Stimulated activated CD4-positive, alpha-beta T cell treated with anti-CD3 and anti-CD28 coated beads, Interleukin-12 subunit alpha, Interleukin-12 subunit beta, amount 100 ng/mL, for 48 hours (primary cell): Measurements from ENCODE around the gene CSNK1D.

ENCODE experiments used
- DNase-seq, 3 donors: peaks; one replicate each; pipeline ENCODE4 v3.0.0-alpha.2; 2020; ENCODE audit warnings: low read depth in 2 of 3, low spot score in 1 of 3

Gene CSNK1D

DNA sequence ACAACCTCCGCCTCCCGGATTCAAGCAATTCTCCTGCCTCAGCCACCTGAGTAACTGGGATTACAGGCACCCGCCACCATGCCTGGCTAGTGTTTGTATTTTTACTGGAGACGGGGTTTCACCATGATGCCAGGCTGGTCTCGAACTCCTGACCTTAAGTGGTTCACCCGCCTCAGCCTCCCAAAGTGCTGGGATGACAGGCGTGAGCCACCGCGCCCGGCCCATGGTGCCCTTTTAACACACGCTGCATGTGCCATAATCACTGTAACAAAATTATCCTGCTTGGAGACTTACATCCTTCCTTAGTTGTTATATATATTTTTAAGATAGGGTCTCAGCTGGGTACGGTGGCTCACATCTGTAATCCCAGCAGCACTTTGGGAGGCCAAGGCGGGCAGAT is 38.5 kb upstream of the CSNK1D start:
- DNase-seq: no peak

DNA sequence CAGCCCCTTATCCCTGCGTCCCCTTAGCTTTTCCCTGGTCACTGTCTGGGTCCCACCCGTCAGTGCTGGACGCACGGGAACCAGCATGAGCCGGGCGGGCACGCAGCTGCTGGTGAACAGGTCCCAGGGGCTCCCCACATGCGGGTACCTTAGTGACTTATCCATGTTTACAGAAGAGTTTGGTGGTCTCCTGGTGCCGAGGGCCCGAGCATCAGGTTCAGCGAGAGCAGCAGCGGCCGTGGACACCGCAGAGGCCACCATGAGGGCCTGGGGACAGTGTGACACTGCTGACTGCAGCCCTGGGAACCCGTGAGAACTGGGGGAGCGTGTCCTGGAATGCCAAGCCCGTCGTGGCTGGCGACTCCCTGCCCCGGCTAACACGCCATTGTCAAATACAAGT is 37.4 kb upstream of the CSNK1D start:
- DNase-seq: no peak

DNA sequence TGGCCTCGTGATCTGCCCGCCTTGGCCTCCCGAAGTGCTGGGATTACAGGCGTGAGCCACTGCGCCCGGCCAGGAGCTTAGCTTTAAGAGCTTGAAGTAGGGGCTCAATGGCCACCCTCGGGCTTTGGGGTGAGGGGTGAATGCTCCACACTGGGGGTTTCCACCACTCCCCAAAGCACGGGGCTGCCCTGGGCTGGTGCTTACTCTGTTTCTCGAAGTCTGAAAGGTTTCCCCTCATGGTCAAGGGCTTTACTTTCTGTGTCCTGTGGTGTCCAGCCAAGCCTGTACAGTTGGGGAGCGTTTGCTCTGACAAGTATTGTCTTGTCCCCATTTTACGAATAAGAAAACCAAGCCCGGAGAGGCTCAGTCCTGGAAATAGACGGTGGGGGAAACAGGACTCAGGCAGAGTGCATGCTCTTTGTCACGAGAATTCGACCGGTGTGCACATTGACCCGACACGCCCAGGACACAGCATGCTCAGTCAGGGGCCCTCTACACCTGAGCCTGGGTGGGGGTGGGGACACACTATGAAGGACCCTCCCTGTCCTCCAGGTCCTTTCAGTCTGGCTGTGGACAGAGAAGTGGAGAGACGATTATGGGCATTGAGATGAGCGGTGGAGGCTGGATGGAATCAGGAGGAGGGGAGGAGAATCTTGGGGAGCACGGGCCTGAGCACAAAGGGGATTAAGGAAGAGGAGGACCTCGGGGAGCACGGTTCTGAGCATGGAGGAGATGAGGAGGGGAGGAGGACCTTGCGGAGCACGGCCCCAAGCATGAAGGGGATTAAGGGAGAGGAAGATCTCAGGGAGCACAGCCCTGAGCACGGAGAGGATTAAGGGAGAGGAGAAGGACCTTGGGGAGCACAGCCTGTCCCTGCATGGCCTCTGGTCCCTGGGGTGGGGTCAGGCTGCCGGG is 36.4 kb upstream of the CSNK1D start:
- no peak for DNase-seq

DNA sequence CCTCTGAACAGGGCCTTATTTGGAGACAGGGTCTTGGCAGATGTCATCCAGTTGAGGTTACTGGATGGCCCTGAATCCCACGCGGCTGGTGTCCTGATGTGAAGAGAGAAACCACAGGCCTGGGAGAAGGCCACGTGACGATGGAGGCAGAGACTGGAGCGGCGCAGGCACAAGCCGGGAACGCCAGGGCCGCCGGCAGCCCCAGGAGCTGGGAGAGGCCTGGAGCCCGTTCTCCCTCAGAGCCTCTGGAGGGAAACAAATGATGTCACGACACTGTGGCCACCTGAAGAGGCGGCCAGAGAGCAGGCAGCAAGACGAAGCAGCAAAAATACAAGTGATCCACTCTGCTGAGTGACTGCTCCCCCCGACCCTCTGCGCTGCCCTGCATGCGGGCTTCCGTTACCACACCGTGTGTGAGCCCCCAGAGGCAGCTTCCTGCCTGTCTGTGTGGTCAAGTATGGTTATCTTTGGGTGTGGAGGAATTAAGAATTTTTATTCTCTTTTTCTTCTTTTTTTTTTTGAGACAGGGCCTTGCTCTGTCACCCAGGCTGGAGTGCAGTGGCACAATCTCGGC is 32.3 kb upstream of the CSNK1D start:
- no peak for DNase-seq

DNA sequence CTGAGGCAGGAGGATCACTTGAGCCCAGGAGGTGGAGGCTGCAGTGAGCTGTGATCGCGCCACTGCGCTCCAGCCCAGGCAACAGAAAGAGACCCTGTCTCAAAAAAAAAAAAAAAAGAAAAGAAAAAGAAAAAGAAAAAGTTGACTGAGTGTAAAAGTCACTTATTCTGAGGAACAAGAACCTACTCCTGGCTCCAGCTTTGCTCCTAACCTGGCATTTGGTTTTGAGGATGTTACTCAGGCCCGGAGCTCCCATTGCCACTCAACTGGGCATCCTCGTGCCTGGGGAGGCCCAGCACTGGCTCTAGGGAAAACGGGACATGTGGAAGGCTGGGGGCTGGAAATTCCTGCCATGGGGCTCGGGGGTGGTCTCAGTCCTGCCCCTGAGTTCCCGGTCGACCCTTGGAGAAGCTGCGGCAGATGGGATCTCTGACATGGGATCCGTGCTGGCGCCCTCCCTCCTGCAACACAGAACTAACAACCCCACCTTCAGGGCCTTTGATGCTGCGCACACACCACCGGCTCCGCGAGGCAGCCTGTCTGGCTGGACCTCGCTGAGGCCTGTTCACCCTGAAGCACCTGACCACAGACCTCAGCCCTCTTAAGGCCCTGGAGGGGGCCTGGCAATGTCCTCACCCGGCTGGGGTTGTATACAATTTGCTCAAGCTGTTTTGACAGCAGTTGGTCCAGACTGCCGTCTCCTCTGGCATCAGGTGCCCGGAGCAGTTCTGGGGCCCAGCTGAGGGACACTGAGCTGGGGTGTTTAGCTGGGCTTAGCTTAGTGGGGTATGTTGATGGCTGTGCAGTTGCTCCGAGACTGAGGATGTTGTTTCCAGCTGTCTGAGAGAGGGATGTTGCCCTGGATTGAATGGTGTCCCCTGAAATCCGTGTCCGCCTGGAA is 31.6 kb upstream of the CSNK1D start:
- no peak for DNase-seq

DNA sequence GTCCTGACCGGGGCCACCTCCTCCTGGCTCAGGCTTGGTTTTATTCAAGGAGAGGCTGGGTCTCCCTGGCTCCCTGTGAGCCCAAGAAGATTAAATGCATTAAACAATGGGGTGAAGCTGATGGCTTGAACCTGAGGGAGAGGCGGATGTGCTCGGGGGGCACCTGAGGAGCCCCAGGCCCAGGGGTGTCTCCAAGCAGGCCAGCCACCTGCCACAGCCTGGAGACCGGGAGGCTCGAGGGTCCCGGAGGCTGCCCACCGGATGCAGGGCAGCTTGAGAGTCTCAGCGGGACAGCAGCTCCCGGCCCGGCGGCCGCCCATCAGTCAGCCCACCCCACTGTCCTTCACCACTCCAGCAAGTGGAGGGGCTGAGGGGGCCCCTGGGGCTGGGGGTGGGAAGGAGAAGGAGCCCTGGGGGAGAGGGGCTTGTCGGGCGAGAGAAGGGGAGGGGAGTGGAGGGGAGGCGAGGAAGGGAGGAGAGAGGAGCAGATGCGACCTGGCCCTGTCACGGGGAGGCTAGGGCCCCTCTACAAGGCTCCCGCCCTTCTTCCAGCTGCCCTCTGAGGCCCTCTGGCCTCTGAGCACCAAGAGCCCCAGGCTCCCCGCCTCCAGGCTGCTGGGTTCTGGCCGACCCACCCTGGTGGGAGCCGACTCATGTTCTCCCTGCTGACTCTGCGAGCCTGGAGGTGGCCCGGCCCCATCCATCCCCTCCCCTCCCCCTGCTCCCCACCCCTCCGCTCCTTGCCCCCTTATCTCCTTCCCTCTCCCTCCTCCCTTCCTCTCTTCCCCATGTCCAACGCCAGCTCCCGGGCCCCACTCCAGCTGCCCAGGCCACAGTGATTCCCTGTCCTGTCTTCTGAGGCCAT is 30.7 kb upstream of the CSNK1D start:
- no peak for DNase-seq

DNA sequence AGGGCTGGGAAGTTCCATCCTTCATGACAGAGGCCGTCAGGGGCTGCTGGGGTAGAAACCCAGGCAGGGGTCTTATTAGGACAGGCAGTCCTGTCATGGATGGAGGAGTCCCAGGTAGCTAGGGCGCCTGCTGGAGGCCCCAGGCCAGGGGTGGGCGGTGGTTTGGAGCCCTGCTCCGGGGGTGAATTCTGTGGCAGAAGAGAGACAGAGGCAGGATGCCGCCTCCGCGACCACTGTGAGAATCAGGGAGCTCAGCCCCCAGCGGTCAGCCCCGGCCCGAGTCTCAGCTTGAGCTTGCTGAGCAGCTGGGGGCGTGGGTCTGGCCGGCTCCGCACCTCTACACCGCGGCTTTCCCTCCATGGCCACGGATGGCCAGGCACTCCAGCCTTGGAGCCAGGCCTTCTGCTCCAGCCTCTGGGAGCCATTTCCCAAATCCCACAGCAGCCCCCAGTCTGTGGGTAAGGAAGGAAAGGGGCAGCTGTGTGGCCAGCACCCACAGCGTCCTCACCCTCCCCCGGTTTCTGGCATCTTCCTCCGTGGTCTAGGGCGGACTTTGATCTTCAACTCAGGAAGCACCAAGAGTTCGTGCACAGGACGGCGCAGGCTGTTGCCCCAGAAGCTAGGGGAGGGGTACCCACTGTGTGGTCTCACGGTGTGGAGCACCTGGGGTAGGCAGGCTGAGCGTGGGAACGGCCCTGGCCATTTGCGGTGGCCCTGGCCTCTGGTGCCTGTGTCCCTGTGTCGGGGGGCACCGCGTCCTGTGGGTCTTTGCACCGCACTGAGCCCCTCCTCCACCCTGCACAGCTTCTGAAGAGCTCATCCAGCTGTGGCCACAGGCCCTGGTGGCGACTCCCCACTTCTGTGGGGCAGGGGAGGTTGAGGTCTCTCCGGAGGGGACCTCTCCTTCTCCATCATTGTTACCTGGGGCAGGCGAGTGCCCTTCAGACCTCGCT is 29.8 kb upstream of the CSNK1D start:
- no peak for DNase-seq

DNA sequence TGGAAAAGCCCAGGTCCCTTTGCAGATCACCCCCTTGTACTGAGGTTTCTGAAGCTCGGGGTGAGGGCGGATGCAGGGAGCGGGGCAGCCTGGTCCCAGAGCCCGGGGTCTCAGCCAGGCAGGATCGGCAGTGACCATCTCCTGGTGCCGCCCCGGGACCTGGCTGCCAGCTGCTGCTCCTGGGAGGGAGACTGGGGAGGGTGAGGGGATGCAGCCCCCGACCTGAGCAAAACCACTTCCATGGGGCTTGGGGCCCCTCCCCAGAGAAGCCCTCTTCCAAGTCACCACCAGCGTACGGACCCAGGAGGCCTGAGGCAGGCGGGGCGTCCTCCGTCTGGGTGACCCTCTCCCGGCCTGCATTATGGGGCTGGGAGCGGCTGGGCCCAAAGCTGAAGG is 29.1 kb upstream of the CSNK1D start:
- DNase-seq: no peak

DNA sequence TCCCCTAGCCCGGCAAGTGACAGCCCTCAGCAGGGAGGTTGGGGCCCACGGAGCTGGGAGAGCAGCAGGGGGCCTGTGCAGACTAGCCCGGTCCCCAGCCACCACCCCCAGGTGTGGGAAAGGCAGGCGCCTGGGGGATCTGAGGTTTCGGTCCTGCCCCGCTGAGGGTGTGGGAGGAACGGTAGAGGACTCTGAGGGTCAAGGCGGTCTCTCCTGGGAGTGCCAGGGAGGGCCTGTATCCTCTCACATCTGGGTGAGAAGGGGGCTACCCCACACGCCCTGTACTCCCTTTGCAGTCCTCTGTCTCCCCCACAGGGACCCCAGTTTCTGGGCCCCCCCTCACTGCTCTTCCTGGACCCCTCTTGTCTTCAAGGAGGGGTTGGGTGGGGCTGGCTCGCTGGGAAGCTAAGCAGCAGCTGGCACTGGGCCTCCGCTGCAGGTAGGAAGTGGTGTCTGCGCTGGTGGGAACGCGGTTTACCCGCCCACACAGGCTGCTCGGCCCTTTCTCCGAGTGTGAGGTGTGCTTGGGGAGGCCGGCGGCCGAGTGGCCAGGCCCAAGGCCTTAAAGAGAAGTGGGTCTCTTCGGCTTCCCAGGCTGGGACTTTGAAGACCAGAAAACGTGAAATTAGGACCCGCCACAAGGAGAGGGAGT is 28.5 kb upstream of the CSNK1D start:
- peak in 1 of 3 donors; percentile 62 for DNase-seq

DNA sequence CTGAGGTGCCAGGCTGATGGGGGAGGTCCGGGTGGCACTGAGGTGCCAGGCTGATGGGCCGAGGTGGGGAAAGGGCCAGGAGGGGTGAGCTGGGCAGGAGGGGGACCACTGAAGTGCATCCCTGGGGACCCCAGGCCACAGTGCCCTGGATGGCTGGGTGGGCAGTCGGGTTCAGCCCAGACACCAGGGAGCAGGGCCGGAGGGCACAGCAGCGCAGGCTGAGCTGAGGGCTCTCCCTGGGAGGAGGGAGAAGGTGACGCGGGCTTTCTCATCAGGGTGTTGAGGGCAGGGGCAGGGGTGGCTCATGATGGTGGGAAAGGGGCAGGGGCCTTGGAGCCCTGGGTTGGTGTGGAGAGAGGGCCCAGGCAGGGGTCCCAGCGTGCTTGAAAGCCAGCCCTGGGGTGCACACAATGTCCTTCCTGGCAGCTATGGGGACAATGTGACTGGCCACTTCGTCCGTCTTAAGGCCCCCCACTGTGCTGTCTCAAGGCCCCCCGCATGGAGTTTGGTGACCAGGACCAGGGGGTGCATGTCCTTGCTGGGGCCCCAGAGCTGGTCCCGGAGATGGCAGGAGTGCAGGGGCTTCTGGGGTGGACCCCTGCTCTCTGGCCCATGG is 27.9 kb upstream of the CSNK1D start:
- no peak for DNase-seq

DNA sequence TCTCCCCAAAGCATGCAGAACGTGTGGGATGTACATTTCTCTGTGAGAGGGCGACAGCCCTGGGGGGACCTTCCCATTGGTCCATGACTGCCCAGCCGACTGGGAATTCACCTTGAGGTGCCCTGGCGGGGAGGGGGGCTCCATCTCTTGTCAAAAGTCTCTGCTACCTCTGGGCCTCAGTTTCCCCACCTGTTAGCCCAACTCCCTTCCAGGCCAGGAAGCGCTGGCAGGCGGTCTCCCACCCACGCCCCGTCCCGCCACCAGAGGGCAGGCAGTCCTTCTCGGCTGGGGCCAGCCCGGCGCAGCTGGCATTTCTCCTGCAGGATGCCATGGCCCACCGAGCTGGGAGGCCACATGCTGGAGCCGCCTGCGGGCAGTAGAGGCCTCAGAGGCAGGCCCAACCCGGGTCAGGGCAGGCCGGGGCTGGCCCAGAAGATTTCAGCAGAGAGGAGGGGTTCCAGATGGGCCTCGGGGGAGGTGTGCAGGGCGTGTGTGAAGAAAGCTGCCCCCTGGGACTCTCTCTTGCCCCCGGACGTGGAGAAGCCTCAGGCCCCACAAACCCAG is 27.3 kb upstream of the CSNK1D start:
- peak in 1 of 3 donors; percentile 58 for DNase-seq

DNA sequence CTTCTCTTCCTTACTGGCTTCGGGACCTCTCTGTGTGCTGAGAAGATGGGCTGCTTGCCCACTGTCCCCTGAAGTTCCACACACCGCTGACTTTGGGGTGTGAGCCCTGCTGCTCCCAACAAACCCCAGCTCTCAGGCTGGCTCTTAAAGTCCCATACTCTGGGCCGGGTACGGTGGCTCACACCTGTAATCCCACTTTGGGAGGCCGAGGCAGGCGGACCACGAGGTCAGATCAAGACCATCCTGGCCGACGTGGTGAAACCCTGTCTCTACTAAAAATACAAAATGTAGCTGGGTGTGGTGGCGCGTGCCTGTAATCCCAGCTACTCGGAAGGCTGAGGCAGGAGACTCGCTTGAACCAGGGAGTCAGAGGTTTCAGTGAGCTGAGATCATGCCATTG is 26.7 kb upstream of the CSNK1D start:
- DNase-seq: no peak

DNA sequence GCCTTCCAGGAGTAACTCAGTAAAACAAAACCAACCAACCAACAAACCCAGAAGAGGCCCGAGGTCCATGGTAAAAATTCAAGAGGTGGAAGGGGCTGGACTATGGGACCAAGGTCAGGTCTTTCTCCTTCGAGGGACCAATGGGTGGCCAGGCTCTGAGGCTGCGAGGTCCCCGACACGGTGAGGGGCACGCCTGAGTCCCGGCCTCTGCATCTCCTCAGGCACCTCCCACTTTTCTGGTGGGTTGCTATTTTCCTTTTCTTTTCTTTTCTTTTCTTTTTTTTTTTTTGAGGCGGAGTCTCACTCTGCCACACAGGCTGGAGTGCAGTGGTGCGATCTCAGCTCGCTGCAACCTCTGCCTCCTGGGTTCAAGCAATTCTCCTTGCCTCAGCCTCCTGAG is 26.0 kb upstream of the CSNK1D start:
- peak in 1 of 3 donors; percentile 59 for DNase-seq

DNA sequence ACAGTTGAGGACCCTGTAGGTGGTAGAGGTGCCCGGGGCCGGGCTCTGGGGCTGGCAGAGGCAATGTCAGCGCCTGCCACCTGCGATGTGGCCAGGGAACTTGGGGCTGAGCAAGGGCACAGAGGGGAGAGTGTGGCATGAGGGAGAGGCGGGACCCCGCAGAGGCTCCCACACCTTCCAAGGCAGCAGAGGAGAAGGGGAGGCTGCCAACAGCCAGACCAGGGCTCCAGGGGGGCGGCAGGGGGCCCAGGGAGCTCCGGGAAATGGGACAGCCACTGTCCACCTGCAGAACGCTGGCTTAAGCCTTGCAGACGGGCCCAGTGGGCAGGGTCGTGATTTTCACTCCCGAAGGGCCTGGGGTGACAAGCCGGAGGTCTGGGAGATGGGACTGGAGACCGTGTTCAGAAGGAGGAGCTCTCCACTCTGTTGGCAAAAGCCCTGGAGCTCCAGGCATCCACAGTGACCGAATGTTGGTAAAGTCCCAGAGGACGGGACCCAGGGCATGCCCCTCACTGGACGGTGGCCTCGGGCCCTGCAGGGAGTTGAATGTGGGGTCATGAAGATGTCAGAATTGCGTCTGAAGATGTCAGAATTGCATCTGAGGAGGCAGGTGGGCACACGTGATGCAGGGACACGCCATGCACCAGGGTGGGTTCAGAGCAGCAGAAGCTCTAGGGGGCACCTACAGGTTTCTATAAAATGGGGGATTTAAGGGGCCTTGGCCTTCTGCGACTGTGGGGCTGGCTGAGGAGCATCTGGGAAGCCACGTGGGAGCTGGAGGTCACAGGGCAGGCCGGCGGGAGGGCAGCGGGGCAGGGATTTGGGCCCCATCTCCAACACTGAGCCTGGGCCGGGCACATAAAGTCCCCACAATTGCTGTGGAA is 25.3 kb upstream of the CSNK1D start:
- DNase-seq: no peak

DNA sequence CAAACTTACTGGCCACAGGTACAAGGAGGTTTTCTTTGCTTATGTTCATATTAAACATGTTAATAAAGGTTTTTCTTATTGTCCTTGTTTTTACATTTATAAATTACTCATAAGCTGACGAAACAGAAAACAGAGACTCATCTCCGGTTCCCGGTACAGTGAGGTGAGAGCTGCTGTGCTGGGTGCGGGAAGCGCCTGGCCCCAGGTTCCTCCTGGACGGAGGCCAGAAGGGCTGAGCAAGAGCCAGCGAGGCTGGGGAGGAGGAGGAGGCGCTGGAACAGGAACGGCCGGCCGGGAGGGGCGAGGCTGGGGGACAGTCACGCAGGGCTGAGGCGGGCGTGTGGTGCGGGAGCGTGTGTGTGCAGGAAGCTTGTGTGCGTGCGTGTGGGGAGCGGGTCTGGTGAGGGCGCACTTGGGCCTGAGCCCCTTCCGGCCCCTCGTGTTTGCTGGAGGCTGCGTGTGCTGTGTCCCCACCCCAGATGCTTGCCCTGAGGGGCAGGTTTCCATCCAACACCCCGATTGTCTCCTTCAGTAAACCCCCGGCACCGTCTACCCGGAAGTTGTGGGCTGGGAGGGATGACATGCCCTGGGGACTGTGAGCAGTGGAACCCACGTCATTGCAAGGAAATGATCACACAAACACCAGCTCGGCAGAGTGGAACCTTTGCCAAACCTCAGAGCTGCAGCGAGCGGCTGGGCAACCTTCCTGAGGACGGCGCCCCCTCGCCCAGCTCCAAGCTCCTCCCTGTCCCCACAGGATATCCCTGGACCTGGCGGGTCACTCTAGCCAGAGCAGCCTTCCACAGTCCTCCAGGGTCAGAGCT is 24.4 kb upstream of the CSNK1D start:
- peak; percentile 87 to 91 (median 91) for DNase-seq

DNA sequence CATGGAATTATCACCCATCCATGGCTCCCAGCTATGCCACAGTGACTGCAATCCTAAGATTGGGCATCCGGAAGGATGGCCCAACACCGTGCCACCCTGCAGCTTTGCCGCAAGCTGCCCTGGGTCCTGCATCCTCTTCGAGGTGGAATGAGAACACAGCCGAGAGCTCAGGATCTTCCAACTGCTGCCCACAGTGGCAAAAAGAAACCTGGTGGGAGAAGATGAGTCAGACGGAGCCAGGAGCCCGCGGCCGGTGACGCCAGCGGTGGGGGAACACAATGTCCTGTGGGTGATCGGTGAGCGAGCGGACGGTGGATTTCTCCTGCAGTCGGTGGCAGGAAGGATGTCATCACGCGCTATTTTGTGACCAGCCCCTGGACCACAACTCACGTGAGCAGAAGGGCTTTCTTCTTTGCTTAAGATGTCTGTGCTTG is 23.8 kb upstream of the CSNK1D start:
- DNase-seq: peak; percentile 84 to 89 (median 88)
